ENCODE results near the gene SNRNP70.

Gene SNRNP70

DNA sequence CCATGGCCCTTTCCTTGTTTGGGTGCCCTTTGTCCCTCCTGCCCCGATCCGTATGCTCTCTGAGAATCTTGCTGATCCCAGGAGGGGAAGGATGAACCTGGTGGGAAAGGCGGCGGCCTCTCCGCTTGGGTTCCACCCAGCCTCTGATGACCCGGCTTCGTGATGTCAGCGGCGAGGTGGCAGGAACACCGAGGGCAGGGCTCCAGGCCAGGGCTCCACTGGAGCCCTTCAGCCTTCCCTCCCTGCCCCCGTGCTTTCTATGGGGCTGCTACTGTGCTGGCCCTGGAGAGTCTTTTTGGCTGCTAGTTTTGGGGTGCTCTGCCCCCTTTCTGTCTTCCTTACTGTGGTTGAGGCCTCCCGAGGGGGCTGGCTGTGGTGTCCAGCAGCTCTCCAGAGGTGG lies 17.1 kb downstream of the SNRNP70 start:
- no peak for DNase-seq (ENCODE audit: low spot score)

DNA sequence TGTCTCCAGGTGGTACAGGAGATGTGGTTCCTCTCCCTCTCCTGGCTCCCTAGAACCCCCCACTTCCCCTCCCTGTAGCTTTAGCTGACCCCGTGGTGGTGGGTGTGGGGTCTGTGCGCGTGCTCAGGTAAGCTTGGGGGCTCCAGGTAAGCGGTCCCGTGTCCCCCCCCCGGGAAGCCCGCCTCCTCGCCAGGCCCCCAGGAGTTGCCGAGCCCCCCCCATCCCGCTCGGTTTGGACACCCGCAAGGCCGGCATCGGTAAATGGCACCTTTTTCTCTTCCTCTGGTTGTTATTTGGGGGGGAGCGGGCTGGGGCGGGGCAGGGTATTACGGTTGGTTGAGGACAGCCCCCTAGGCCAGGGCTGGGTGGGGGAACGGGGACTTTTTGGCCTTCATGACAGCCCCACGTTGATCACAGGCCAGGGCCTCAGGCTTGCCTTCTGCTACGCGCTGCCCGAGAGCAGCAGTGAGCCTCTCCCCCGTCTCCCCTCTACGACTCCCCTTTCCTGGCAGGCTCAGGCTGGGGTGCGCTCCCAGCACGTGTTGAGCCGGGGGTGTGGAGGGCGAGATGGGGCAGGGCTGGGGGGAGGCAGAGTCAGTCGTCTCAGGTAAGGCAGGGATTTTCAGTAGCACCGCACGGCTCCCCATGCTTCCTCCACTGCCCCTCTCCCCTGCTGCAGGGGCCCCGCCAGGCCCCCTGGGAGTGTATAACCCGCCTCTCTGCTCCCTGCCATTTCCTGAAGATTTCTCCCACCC lies 18.3 kb downstream of the SNRNP70 start:
- no peak for DNase-seq (ENCODE audit: low spot score)

DNA sequence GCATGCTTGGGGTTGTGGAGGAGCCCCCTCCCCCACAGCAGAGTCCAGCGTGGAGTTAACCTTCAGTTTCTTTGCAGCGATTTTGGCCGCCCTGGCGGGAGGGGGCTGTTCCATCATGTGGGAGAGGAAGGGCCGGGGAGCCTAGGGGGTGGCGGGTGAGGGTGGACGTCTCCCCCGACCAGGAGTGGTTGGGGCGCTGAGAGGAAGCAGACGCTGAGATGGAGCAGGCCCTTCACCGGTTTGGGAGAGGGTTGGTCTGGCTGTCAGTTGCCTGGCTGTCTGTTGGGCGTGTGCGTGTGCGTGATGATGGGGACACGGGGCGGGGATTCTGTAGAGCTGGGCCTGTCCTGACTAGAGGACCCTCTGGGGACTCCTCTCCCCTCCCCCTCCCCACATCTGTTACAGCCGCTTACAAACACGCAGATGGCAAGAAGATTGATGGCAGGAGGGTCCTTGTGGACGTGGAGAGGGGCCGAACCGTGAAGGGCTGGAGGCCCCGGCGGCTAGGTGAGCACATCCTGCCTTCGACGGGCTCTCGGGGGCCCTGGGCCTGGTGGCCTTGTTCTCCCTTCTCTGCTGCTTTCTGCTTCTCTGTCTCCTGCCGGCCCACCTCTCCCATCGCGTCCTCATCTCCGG lies 19.1 kb downstream of the SNRNP70 start:
- DNase-seq (ENCODE audit: low spot score): no peak

DNA sequence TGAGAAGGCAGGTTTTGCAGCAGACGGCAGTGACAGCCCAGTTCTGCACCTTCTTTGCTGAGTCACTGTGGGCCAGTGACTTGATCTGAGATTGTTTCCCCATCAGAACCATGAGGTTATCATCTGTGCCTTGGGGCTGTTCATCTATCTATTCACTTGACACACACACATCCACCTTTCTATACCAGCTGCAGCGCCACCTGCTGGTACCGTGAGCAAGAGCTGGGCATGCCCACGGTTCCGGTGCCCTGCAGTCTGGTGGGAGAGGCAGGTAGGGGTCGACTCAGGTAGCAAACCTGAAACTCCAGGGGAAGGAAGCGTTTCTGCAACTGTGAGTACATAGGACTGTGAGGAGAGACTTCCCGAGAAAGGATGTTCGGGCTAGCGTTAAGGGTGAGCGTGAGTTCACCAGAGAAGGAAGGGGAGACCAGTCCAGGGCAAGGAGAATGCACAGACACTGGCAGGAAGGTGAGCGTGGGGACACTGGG lies 21.4 kb downstream of the SNRNP70 start:
- peak; percentile 74 for DNase-seq (ENCODE audit: low spot score)

DNA sequence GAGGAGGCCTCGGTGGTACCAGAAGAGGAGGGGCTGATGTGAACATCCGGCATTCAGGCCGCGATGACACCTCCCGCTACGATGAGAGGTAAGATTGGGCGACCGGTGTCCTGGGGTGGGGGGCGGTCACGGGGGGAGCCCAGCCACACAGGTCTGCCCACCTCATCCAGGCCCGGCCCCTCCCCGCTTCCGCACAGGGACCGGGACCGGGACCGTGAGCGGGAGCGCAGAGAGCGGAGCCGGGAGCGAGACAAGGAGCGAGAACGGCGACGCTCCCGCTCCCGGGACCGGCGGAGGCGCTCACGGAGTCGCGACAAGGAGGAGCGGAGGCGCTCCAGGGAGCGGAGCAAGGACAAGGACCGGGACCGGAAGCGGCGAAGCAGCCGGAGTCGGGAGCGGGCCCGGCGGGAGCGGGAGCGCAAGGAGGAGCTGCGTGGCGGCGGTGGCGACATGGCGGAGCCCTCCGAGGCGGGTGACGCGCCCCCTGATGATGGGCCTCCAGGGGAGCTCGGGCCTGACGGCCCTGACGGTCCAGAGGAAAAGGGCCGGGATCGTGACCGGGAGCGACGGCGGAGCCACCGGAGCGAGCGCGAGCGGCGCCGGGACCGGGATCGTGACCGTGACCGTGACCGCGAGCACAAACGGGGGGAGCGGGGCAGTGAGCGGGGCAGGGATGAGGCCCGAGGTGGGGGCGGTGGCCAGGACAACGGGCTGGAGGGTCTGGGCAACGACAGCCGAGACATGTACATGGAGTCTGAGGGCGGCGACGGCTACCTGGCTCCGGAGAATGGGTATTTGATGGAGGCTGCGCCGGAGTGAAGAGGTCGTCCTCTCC lies 22.6 kb downstream of the SNRNP70 start:
- DNase-seq (ENCODE audit: low spot score): no peak

DNA sequence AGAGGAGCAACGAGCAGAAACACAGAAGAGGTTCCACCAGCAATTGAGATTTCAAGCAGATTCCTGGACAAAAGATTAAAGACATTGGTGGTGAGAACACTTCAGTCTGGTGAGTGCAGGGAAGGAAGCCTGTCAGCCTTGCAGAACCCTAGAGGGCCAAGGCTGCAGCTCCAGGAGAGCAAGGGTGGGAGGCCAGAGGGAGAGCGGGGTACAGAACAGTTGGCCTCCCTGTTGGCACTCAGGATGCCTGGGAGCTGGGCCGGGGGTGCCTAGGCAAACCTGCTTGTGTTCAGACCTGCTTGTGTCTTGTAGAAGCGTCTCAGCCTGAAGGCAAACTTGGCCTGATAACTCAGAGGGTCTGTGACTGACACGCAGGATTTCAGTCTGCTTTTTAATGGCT lies 23.8 kb downstream of the SNRNP70 start:
- DNase-seq (ENCODE audit: low spot score): no peak

DNA sequence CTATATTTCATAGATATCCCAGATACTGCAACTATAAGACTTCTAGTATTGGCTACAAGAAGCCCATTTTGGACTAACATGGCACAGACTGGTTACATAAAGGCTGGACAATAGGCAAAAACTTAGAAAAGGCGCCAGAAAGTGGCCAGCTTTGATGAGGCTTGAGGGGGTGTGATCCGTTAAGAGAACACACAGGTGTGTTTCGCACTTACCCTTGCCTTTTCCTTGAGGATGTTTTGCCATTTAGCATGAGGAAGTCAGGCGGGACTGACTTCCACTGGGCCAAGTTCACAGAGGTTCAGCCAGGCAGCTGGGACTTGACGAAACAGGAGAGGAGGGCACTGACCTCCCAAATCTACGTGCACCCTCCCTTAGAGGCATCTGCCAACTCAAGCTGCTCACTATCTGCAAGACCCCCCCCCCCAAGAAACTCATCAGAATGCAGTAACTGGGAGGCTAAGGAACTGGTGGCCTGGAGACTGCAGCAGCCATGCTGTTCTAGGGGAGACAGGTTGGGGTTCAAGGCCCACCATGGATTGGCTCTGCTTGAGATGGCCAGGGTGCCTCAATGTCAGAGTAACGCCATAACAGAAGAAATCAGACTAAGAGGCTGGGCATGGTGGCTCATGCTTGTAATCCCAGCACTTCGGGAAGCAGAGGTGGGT lies 24.4 kb downstream of the SNRNP70 start:
- DNase-seq (ENCODE audit: low spot score): no peak

DNA sequence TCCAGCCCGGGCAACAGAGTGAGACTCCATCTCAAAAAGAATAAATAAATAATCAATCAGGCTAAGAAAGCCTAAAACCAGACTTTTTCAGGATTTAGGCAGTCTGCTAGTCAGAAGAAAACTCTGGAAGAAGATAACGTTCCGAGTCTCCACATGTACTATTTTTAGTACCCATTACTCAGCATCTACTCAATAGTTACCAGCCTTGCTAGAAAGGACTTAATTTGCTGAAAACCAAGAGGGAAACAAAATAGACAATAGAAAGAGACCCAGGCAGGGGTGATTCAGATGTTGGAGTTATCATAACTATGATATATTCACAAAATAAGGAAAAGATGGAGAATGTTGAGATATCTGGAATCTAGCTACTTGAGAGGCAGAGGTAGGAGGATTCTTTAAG lies 25.3 kb downstream of the SNRNP70 start:
- no peak for DNase-seq (ENCODE audit: low spot score)

DNA sequence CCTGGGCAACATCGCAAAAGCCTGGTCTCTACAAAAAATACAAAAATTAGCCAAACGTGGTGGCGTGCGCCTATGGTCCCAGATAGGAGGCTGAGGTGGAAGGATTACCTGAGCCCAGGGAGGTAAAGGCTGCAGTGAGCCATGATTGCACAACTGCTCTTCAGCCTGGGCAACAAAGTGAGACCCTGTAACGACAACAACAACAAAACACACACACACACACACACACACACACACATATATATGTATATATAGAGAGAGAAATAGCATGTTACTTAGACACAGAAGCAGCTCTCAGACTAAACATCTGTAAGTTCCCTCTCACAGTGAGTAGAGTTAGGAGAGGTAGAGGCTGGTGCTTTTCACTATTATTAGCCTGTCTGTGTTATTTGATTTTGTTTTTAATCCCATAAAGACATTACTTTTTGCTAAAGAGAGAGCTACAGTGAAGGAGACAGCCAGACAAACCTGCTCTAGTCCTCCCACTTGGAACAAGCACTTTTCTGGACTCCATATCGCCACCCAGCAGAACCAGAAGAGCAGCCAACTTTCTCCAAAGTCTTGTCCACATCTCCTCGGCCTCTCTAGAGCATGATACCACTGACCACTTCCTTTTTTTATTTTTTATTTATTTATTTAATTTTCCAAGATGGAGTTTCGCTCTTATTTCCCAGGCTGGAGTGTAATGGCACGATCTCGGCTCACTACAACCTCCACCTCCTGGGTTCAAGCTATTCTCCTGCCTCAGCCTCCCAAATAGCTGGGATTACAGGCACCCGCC lies 26.2 kb downstream of the SNRNP70 start:
- no peak for DNase-seq (ENCODE audit: low spot score)

DNA sequence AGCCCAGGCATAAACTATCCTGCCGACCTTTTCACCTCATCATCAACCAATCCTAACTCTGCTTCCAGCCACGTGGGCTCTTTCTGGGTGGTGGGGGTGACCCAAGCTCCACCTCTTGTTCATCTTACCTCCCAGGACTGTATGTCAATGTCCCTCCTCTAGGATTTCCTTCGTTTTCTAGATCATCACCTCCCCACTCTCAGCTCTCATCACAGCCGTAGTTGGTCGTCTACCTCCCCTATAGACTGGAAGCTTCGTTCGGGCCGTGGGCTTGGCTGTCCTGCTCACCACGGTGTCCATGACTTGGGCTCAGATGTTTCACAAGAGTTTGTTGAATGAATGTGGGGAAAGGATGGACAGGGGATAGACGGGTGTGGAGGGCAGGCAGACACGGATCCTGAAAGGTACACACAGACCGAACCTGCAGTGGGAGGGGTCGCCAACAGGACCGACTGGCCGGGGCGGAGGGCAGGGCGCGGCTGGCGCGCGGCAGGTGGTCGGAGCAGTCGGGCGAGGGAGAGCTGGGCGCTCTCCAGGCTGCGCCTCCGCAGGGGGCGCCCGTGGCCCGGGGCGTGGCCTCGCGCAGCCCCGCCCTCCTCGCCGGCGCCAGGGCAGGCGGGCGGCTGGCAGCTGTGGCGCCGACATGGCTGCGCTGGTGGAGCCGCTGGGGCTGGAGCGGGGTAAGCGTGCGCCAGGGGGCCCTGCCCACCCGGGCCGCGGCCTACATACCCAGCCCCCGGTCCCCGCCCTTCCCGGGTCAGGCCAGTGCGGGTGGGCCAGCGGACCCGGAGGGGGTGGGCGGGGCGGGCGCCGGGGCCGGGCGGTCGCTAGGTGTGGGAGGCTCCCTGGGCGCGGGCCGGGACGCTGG lies 28.7 kb downstream of the SNRNP70 start, which contains the start of gene LIN7B:
LIN7B (plus strand) TSS at position 609 of the 868 bp plus-strand sequence; CDS start at position 644, 35 bp downstream.
- peak; percentile 85 for DNase-seq (ENCODE audit: low spot score)

DNA sequence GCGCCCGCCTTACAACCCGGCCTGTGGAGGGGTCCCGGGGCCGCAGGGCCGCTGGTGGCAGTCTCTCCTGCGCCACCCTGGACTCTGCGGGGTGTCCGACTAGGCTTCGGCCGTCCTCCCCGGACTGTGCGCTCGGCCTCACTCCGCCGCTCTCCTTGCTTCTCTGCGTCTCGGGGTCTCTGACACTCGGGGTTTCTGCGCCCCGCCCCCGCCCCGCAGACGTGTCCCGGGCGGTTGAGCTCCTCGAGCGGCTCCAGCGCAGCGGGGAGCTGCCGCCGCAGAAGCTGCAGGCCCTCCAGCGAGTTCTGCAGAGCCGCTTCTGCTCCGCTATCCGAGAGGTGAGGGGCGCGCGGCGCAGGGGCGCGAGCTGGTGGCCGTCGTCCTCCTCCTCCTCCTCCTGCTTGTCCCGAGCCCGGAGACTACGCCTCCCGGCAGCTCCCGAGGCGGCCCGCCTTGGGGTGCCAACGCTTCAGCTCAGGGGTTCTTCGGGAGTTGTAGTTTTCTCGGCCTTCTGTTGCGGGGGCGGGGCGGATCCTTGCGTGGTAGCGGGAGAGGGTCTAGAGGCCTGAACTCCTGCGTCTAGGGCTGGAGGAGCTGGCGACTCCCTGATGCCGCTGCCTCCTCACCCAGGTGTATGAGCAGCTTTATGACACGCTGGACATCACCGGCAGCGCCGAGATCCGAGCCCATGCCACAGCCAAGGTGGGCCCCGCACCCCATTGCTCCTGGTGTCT lies 29.5 kb downstream of the SNRNP70 start:
- DNase-seq (ENCODE audit: low spot score): no peak

DNA sequence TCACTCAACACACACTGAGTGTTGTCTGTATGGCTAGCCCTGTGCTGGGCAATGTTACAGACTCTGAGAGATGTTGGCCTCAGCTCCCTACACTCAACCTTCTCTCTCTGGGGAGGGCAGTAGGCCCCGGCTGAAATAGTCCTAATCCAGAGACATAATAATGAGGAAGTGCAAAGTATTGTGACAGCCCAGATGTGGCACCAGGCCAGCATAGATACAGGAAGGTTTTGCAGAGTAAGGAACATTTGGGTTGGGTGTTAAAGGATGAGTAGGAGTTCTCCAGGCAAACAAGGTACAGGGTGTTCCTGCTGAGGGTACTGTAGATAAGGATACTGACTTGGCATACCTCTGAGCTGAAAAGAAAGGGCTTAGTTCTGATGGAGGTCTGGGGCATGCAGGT lies 31.3 kb downstream of the SNRNP70 start:
- DNase-seq (ENCODE audit: low spot score): no peak

DNA sequence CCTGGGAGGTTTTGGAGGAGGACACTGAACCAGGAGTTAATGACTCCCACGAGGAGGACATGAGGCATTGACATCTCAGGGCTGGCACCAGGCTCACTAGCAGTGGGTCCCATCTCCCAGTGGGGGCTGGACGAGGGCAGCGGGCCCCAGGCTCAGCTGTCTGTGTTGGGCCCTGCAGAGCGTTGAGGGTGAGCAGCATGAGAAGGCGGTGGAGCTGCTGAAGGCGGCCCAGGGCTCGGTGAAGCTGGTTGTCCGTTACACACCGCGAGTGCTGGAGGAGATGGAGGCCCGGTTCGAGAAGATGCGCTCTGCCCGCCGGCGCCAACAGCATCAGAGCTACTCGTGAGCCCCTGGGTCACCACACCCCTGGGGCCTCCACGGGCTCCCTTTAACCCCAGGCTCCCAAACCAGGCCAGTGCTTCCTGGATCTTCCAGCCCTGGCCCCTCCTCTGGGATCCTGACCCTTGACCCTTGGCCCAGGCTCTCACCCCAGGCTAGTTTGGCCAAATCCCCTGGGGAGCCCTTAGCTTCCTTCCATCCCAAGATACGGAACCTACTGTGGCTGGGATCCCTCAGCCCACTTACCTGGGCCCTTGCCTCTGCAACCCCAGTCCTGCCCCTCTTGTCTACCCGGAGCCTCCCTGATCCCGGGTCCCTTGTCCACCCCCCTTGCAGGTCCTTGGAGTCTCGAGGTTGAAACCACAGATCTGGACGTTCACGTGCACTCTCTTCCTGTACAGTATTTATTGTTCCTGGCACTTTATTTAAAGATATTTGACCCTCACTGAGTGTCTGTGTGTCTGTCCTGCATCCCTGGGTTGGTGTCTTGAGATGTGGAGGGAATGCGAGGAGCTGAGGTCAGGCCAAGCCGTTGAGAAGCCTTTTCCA lies 32.7 kb downstream of the SNRNP70 start:
- no peak for DNase-seq (ENCODE audit: low spot score)

DNA sequence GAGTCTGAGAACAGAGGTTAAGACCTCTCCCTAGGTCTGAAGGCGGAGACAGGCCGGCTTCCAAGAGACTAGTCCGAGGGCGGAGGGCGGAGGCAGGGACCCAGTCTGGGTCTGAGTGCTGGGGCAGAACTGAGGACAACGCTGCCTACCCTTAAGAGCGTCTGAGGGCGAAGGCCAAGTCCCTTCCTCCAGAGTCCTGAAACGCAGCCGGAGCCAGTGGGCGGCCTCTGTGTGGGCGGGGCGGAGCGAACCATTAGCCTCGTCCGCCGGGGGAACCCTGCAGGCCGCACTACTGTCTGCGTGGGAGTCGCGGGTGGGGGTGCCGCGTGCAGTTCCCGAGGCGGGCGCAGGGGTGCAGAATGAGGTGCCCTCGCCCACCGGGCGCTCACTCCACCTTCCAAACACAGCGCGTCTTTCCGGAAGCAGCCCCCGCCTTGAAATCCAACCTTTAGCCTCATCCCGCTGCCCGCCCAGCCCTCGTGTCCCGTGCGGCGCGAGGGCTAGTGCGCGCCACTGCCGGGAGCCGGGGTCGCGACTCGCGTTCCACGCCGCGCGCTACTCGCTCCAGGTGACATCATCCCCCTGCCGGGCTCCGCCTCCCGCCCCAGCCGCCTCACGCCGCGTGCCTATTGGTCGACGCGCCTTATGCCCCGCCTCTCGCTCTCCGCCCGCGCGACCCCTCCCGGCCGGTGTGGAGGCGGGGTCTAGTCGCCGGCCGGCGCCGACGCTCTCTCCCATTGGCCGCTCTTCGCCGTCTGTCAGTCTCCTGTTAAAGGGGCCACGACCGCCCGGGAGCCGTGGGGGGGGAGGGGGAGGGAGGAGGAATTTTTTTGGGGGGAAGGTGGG lies 33.5 kb downstream of the SNRNP70 start, which contains the start of gene C19orf73:
C19orf73 (minus strand) TSS at position 579 of the 846 bp plus-strand sequence; CDS start at position 458, 121 bp downstream.
- peak; percentile 94 for DNase-seq (ENCODE audit: low spot score)

DNA sequence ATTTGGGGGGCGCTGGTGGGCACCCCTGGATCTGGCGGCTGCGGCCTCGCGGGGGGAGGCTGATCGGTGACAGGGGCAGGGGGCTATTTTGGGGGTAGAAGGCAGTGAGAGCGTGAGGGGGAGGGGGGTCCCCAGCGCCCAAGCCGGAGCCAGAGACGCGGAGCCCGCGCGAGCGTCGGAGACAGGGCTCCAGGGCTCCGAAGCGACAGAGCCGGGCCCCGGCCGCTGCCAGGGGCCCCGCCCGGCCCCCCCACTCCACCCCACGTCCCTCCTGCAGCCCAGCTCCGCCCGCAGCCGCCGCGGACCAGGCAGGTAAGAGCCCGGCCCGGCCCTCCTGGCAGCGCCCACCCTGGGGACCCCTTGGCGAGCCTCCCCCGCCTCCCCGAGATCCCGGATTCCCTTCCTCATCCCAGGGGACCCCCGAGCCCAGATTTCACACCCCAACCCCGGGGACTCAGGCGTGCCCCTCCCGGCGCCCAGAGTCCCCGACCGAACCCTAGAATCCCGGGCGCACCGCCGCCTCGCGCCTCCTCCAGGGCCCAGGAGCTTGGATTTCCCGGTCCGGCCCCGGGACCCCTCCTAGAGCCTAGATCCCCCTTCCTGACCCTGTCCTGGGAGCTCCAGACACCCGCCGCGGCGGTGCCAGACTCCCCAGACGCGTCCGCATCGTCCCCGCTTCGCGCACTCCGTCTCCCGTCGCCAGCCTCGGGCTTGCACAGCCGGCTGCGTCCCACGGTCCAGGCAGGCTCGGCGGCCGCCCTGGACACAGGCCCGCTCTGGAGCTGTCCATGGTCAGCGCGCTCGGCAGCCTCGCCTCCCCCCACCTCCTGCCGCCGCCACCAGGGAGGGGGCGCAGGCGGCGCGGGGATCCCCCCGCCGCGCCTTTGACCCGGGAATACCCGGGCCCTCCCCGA lies 34.4 kb downstream of the SNRNP70 start, which contains the start of gene PPFIA3:
PPFIA3 (plus strand) TSS at position 134 of the 914 bp plus-strand sequence. CDS start 8,330 bp downstream, outside the sequence.
- no peak for DNase-seq (ENCODE audit: low spot score)

DNA sequence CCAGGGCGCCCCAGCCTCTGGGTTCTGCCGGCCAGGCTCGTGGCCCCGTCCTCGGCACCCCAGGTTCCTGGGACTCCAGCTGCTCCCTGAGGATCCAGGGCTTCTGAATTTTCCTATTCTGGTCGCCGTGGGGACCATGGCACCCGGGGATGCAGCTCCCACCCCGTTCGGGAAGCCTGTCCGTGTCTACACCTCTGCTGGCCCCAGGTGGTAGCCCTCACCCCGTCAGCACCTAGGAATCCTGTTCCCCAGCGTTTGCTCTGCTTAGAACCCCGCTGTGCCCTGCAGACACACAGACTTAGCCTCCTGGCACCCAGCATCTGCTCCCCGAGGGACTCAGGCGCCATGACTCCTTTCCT lies 35.1 kb downstream of the SNRNP70 start:
- no peak for DNase-seq (ENCODE audit: low spot score)
